Brain microvascular endothelial cell (primary cell): ENCODE data around the gene GPR183.

Experiments
- DNase-seq: peaks from one replicate; pipeline ENCODE4 v3.0.0-alpha.2; 2020
- H3K27ac ChIP-seq: fragments of 250-450 bp; sonication (Bioruptor Pico); 2 replicates; pipeline ENCODE4 v1.5.1; 2020; ENCODE audit warnings: mild to moderate bottlenecking, moderate library complexity
- H3K27me3 ChIP-seq: fragments of 250-450 bp; sonication (Bioruptor Pico); replicated peaks from 2 replicates; pipeline ENCODE4 v1.5.1; 2020; ENCODE audit warnings: mild to moderate bottlenecking
- H3K36me3 ChIP-seq: fragments of 250-450 bp; sonication (Bioruptor Pico); replicated peaks from 2 replicates; pipeline ENCODE4 v1.5.1; 2020; ENCODE audit warnings: mild to moderate bottlenecking
- H3K4me3 ChIP-seq: 2 replicates; pipeline ENCODE4 v1.5.1; 2011; ENCODE audit warnings: low read depth, mild to moderate bottlenecking, control low read depth, low read length, moderate library complexity
- CTCF ChIP-seq: IDR thresholded peaks from 2 replicates; pipeline ENCODE4 v1.5.1; 2011; ENCODE audit warnings: low read depth, mild to moderate bottlenecking, moderate library complexity, low read length, control low read depth, inconsistent platforms; ENCODE audit errors: missing control alignments
- in situ Hi-C: cut with HindIII; loops from 2 replicates; pipeline ENCODE4 v1.10.0; 2017; ENCODE audit warnings: low sequenced_read_pairs, low pct_ligation_motif_present

GPR183 gene

GRCh38 chr13:99260216-99260615 is 47.0 kb downstream of the GPR183 start:
- H3K27ac ChIP-seq: no peak overlapping the region

GRCh38 chr13:99258946-99259345 is 48.3 kb downstream of the GPR183 start:
- Histone ChIP-seq H3K27me3 (no peaks in the 10 kb centered on the region), H3K36me3 (peaks cover 2% of the 10 kb centered on the region), H3K4me3 (no peak overlapping the region), H3K27ac (no peak overlapping the region)
- TF ChIP-seq CTCF: no peak
- in situ Hi-C loops: no loop called here
- no peak for DNase-seq

More at GRCh38 chr13:99260216-99260615, 47.0 kb downstream of the GPR183 start:
- no peaks in the 10 kb centered on the region for H3K36me3 ChIP-seq
- no peak for TF ChIP-seq CTCF
- no peak overlapping the region for H3K4me3 ChIP-seq
- in situ Hi-C loops: no loop called here
- H3K27me3 ChIP-seq: no peaks in the 10 kb centered on the region
- no peak for DNase-seq

- Histone ChIP-seq H3K27me3 (no peaks in the 10 kb centered on the region), H3K4me3 (no peak within 1 kb of the TSS), H3K36me3 (peaks cover 2% of the 10 kb centered on the region), H3K27ac (no peak within 1 kb of the TSS)
- in situ Hi-C loops: no loop called here
- TF ChIP-seq CTCF: no peak
- DNase-seq: no peak
Measured at GRCh38 chr13:99258210-99258860, 48.9 kb downstream of the GPR183 start, which contains the start of gene GPR18. TSS of gene GPR18 (minus strand) at chr13:99258379. CDS start at chr13:99255872, 2,507 bp downstream.

GRCh38 chr13:99257291-99257690 is 49.9 kb downstream of the GPR183 start:
- Histone ChIP-seq H3K36me3 (peaks cover 2% of the 10 kb centered on the region), H3K27me3 (no peaks in the 10 kb centered on the region), H3K27ac (no peak overlapping the region), H3K4me3 (no peak overlapping the region)
- no peak for TF ChIP-seq CTCF
- in situ Hi-C loops: no loop called here
- DNase-seq: no peak

- no peak for TF ChIP-seq CTCF
- H3K27ac ChIP-seq: no peak overlapping the region
- H3K4me3 ChIP-seq: no peak overlapping the region
- in situ Hi-C loops: no loop called here
- no peaks in the 10 kb centered on the region for H3K27me3 ChIP-seq
- peaks cover 2% of the 10 kb centered on the region for H3K36me3 ChIP-seq
- no peak for DNase-seq
Measured at GRCh38 chr13:99256709-99257108, 50.5 kb downstream of the GPR183 start.

GRCh38 chr13:99256283-99256682 is 50.9 kb downstream of the GPR183 start:
- Histone ChIP-seq H3K27ac (no peak overlapping the region), H3K27me3 (no peaks in the 10 kb centered on the region), H3K4me3 (no peak overlapping the region), H3K36me3 (peaks cover 2% of the 10 kb centered on the region)
- DNase-seq: no peak
- in situ Hi-C loops: no loop called here
- no peak for TF ChIP-seq CTCF
